ENCODE data around the gene KIAA0753. TPM values are rescaled to one million over a fixed set of nuclear protein-coding genes. Genes with fewer than 3 reads are reported as not detected.

KIAA0753 gene
- total and polyA plus RNA-seq, 9 of the 15 experiments (the other 6 are each of a cell fraction or from before 2014, with no cell fraction given) = 2.0 to 9.0 (median 6.9) TPM

DNA sequence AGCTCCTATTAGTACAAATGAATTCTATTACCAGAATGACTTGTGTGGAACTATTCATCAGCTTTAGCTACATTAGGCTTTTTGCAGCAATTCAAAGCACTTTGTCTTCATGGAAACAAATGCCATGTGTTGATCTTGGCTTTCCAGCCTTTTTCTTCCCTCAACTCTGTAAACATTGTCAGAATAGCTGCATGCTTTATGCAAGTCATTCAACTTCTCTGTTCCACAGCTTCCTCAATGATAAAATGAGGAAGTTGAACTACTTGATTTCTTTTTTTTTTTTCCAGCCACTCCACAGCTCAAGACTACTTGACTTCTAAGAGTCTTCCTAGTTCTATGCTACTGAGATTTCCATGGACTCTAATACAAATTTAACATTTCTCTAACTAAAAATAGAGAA is 41.1 kb downstream of the KIAA0753 start:
- H3K4me1 ChIP-seq (replicated peaks in 1 of 2; ENCODE audit: control insufficient read depth in 2 of 2, insufficient read depth in 2 of 2, low read length in 2 of 2) = peaks cover 0 to 12% of the 10 kb centered on the region in 2 experiments; a peak in 2 of 5 replicates
- H3K9me1 ChIP-seq (ENCODE audit: control insufficient read depth, insufficient read depth, low read length) = no peaks in the 10 kb centered on the region
- ChIA-PET CTCF (ENCODE audit: low intra/inter-chr PET ratio) (no interaction called here), POLR2A (interaction anchor here (1.0 to 1.4 kb wide), 3 partner anchors 12 to 988 kb away, joined by 3 to 7 read pairs (median 4); no protein-coding TSS in a partner anchor)
- no peaks in the 10 kb centered on the region for H3K79me2 ChIP-seq (ENCODE audit: control insufficient read depth, insufficient read depth, low read length)
- peak; percentile 15 for FAIRE-seq
- H2AFZ ChIP-seq (ENCODE audit: low read depth, low read length) = no peak overlapping the region
- no TSS peak for BruUV-seq (replicated peaks)
- no peaks in the 10 kb centered on the region for H3K27me3 ChIP-seq (ENCODE audit: control insufficient read depth in 2 of 2, insufficient read depth in 2 of 2, low read length in 2 of 2)
- H3K4me3 ChIP-seq = no peak overlapping the region
- H3K36me3 ChIP-seq (ENCODE audit: control insufficient read depth, insufficient read depth, low read length) = peaks cover 45% of the 10 kb centered on the region; the same call in 2 of the 3 replicates
- peak; percentile 46; the same call in 2 of the 3 replicates for ATAC-seq
- H3K9me3 ChIP-seq (replicated peaks; ENCODE audit: control insufficient read depth, insufficient read depth, low read depth, low read length) = no peaks in the 10 kb centered on the region
- DNase-seq (ENCODE audit: extremely low read depth in 1 of 4, low spot score in 3 of 4) = peak in 2 of 4 experiments; percentile 20 to 26
- intact Hi-C loops (cut with micrococcal nuclease) (no loop called here), in situ Hi-C loops (cut with MboI) (no loop called here)
- no peaks in the 10 kb centered on the region for H4K20me1 ChIP-seq (replicated peaks; ENCODE audit: control insufficient read depth, insufficient read depth, low read length)
- H3K9ac ChIP-seq (ENCODE audit: insufficient read depth in 1 of 2, low read depth in 2 of 2, low read length in 2 of 2) = no peak overlapping the region
- no peak overlapping the region for H3K4me2 ChIP-seq (ENCODE audit: insufficient read depth, low read length)
- H3K27ac ChIP-seq (ENCODE audit: extremely low read depth, low read depth, low read length) = peak overlapping the region; percentile 51; the same call in 2 of the 3 replicates
- peak; percentile 29 to 53; a peak in 2 of 4 replicates for TF ChIP-seq FOXK2 (conservative IDR thresholded peaks at IDR 0.05 in 1 of 2, IDR thresholded peaks at IDR 0.05 in 1 of 2; ENCODE audit: low read depth in 2 of 2)
- TF ChIP-seq, protein P1, sequence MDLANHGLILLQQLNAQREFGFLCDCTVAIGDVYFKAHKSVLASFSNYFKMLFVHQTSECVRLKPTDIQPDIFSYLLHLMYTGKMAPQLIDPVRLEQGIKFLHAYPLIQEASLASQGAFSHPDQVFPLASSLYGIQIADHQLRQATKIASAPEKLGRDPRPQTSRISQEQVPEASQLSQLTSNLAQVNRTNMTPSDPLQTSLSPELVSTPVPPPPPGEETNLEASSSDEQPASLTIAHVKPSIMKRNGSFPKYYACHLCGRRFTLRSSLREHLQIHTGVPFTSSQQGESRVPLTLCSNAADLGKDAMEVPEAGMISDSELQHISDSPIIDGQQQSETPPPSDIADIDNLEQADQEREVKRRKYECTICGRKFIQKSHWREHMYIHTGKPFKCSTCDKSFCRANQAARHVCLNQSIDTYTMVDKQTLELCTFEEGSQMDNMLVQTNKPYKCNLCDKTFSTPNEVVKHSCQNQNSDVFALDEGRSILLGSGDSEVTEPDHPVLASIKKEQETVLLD (IDR thresholded peaks at IDR 0.05) = no peak
- TF ChIP-seq ARHGAP35 (IDR thresholded peaks at IDR 0.05; ENCODE audit: partially characterized antibody) = no peak
- TF ChIP-seq ZNF445 (CRISPR knock-in tag; IDR thresholded peaks at IDR 0.05; ENCODE audit: low read depth) = no peak
- no peak for TF ChIP-seq ATF4 (CRISPR knock-in tag; IDR thresholded peaks at IDR 0.05)
- TF ChIP-seq LARP7 (IDR thresholded peaks at IDR 0.05) = no peak
- TF ChIP-seq HMG20B (CRISPR knock-in tag; IDR thresholded peaks at IDR 0.05) = no peak
- TF ChIP-seq, protein P2, sequence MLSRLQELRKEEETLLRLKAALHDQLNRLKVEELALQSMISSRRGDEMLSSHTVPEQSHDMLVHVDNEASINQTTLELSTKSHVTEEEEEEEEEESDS (CRISPR knock-in tag; IDR thresholded peaks at IDR 0.05) = no peak
- TF ChIP-seq SMARCE1 (IDR thresholded peaks at IDR 0.05) = peak; percentile 44; the same call in 1 of the 2 replicates
- TF ChIP-seq ELF4 (CRISPR knock-in tag; IDR thresholded peaks at IDR 0.05) = no peak
- TF ChIP-seq RAD51 (IDR thresholded peaks at IDR 0.05; ENCODE audit: borderline replicate concordance, low read depth) = no peak
- TF ChIP-seq KDM2B (CRISPR knock-in tag; IDR thresholded peaks at IDR 0.05) = no peak
- TF ChIP-seq MAFK (IDR thresholded peaks at IDR 0.05; ENCODE audit: low read length) = peak; percentile 70
- TF ChIP-seq, protein P3, sequence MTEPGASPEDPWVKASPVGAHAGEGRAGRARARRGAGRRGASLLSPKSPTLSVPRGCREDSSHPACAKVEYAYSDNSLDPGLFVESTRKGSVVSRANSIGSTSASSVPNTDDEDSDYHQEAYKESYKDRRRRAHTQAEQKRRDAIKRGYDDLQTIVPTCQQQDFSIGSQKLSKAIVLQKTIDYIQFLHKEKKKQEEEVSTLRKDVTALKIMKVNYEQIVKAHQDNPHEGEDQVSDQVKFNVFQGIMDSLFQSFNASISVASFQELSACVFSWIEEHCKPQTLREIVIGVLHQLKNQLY (CRISPR knock-in tag; conservative IDR thresholded peaks at IDR 0.05) = no peak
- TF ChIP-seq MAFG (tag; conservative IDR thresholded peaks at IDR 0.05) = peak; percentile 93
- no peak for TF ChIP-seq FOSL1 (tag; conservative IDR thresholded peaks at IDR 0.05)
- no peak for TF ChIP-seq PRDM10 (IDR thresholded peaks at IDR 0.05; ENCODE audit: partially characterized antibody)
- TF ChIP-seq MYNN (IDR thresholded peaks at IDR 0.05) = no peak
- TF ChIP-seq MYNN (CRISPR knock-in tag; IDR thresholded peaks at IDR 0.05) = no peak

Data from K562 (cell line).